ENCODE measurements around the gene TPCN1.

- TF ChIP-seq EZH2 (IDR thresholded peaks at IDR 0.05; ENCODE audit: low read length, unreplicated experiment), result no peak
- TF ChIP-seq, protein P1, sequence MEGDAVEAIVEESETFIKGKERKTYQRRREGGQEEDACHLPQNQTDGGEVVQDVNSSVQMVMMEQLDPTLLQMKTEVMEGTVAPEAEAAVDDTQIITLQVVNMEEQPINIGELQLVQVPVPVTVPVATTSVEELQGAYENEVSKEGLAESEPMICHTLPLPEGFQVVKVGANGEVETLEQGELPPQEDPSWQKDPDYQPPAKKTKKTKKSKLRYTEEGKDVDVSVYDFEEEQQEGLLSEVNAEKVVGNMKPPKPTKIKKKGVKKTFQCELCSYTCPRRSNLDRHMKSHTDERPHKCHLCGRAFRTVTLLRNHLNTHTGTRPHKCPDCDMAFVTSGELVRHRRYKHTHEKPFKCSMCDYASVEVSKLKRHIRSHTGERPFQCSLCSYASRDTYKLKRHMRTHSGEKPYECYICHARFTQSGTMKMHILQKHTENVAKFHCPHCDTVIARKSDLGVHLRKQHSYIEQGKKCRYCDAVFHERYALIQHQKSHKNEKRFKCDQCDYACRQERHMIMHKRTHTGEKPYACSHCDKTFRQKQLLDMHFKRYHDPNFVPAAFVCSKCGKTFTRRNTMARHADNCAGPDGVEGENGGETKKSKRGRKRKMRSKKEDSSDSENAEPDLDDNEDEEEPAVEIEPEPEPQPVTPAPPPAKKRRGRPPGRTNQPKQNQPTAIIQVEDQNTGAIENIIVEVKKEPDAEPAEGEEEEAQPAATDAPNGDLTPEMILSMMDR (conservative IDR thresholded peaks at IDR 0.05; ENCODE audit: low read depth, low read length), result no peak
- TF ChIP-seq EZH2phosphoT487 (IDR thresholded peaks at IDR 0.05; ENCODE audit: borderline replicate concordance, low read length), result no peak
Measured at GRCh38 chr12:113266106-113266895, 45.0 kb downstream of the TPCN1 start.

Measured in PC-3 (cell line).